ENCODE results near the gene ARL6IP5. TPM values are rescaled to one million over a fixed set of nuclear protein-coding genes. Genes with fewer than 3 reads are reported as not detected.

ARL6IP5 gene
- polyA plus RNA-seq, 3 donors, result 69.3 to 458 (median 430) TPM

DNA sequence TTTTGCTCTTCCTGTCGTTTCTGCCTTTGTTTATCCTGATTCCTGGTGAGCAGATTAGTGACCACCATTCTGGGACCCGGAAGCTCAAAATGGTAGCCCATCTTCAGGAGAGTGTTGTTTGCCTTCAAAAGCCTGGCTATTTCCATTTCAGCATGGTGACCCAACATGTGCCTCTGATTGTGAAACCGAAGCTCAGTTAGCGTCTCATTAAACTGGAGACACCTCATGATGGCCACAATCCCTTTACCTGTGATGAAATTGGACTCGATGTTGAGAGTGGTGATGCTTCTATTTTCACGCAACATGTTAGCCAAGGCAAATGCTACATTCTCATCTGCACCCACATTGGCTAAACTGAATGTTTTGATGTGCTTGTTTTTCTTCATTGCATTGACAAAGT, 34.4 kb downstream of the ARL6IP5 start:
- Histone ChIP-seq H3K4me2 (replicated peaks; ENCODE audit: extremely low read depth, low read length, poor library complexity, severe bottlenecking) (no peak overlapping the region), H3K4me3 (replicated peaks in 1 of 3; ENCODE audit: low read depth in 2 of 3, low read length in 3 of 3) (no peak overlapping the region), H3K9ac (ENCODE audit: insufficient read depth, low read length, poor library complexity, severe bottlenecking) (no peak overlapping the region), H3K36me3 (replicated peaks in 1 of 2; ENCODE audit: control insufficient read depth in 1 of 2, insufficient read depth in 2 of 2, low read length in 2 of 2) (no peaks in the 10 kb centered on the region), H4K20me1 (ENCODE audit: insufficient read depth, low read length) (no peaks in the 10 kb centered on the region), H3K27ac (ENCODE audit: low read depth in 1 of 2, low read length in 2 of 2) (no peak overlapping the region), H3K27me3 (ENCODE audit: control insufficient read depth in 2 of 2, insufficient read depth in 2 of 2, low read length in 2 of 2) (no peaks in the 10 kb centered on the region), H3K79me2 (ENCODE audit: insufficient read depth, low read length) (no peaks in the 10 kb centered on the region), H3K9me3 (replicated peaks in 1 of 2; ENCODE audit: control insufficient read depth in 1 of 2, insufficient read depth in 1 of 2, low read length in 2 of 2) (no peaks in the 10 kb centered on the region), H2AFZ (ENCODE audit: insufficient read depth, low read depth, low read length, poor library complexity, severe bottlenecking) (peak overlapping the region; percentile 25), H3K4me1 (ENCODE audit: control insufficient read depth in 1 of 2, insufficient read depth in 2 of 2, low read length in 2 of 2) (peaks cover 7% of the 10 kb centered on the region in 2 donors)
- no peak overlapping the region for H3K4me3 Mint-ChIP-seq
- no peak overlapping the region for H3K27ac Mint-ChIP-seq
- H3K27me3 Mint-ChIP-seq (ENCODE audit: low read depth in 3 of 3), result peaks cover 0 to 3% (median 1%) of the 10 kb centered on the region in 3 donors
- intact Hi-C loops (cut with micrococcal nuclease), result no loop called here
- peaks cover 13% of the 10 kb centered on the region for H3K4me1 Mint-ChIP-seq
- H3K36me3 Mint-ChIP-seq, result no peaks in the 10 kb centered on the region
- TF ChIP-seq, protein P1, sequence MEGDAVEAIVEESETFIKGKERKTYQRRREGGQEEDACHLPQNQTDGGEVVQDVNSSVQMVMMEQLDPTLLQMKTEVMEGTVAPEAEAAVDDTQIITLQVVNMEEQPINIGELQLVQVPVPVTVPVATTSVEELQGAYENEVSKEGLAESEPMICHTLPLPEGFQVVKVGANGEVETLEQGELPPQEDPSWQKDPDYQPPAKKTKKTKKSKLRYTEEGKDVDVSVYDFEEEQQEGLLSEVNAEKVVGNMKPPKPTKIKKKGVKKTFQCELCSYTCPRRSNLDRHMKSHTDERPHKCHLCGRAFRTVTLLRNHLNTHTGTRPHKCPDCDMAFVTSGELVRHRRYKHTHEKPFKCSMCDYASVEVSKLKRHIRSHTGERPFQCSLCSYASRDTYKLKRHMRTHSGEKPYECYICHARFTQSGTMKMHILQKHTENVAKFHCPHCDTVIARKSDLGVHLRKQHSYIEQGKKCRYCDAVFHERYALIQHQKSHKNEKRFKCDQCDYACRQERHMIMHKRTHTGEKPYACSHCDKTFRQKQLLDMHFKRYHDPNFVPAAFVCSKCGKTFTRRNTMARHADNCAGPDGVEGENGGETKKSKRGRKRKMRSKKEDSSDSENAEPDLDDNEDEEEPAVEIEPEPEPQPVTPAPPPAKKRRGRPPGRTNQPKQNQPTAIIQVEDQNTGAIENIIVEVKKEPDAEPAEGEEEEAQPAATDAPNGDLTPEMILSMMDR (IDR thresholded peaks at IDR 0.05), result no peak
- H3K9me3 Mint-ChIP-seq, result no peaks in the 10 kb centered on the region
- no peak for DNase-seq
- 100% methylated on average over 1 of the region's 6 CpGs for WGBS (ENCODE audit: insufficient coverage)

DNA sequence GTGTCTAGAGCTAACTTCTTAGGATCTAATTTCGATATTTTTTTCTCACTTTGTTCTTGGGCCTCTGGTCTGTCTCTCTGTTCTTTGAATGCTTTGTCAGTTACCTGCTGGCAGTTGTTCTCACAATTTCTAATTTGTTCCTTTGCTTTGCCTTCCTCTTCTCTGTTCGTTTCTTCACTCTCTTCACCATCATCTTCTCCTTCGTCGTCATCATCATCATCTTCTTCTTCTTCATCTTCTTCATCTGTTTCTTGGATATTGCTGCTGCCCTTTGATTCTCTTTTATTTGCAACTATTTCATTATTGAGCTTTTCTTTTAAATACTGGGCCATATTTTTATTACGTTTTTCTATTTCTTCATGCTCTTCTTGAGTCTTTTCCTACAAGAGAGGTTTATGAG, 34.9 kb downstream of the ARL6IP5 start:
- H3K27me3 ChIP-seq (ENCODE audit: control insufficient read depth in 2 of 2, insufficient read depth in 2 of 2, low read length in 2 of 2), result no peaks in the 10 kb centered on the region
- no peak overlapping the region for H2AFZ ChIP-seq (ENCODE audit: insufficient read depth, low read depth, low read length, poor library complexity, severe bottlenecking)
- no peak overlapping the region for H3K4me3 Mint-ChIP-seq
- no peaks in the 10 kb centered on the region for H3K9me3 ChIP-seq (replicated peaks in 1 of 2; ENCODE audit: control insufficient read depth in 1 of 2, insufficient read depth in 1 of 2, low read length in 2 of 2)
- no peaks in the 10 kb centered on the region for H4K20me1 ChIP-seq (ENCODE audit: insufficient read depth, low read length)
- H3K4me1 ChIP-seq (ENCODE audit: control insufficient read depth in 1 of 2, insufficient read depth in 2 of 2, low read length in 2 of 2), result peaks cover 7% of the 10 kb centered on the region in 2 donors
- TF ChIP-seq, protein P1 (IDR thresholded peaks at IDR 0.05), result no peak
- H3K36me3 Mint-ChIP-seq, result no peaks in the 10 kb centered on the region
- H3K36me3 ChIP-seq (replicated peaks in 1 of 2; ENCODE audit: control insufficient read depth in 1 of 2, insufficient read depth in 2 of 2, low read length in 2 of 2), result no peaks in the 10 kb centered on the region
- intact Hi-C loops (cut with micrococcal nuclease), result no loop called here
- H3K79me2 ChIP-seq (ENCODE audit: insufficient read depth, low read length), result no peaks in the 10 kb centered on the region
- H3K9ac ChIP-seq (ENCODE audit: insufficient read depth, low read length, poor library complexity, severe bottlenecking), result no peak overlapping the region
- no peaks in the 10 kb centered on the region for H3K9me3 Mint-ChIP-seq
- H3K27ac ChIP-seq (ENCODE audit: low read depth in 1 of 2, low read length in 2 of 2), result no peak overlapping the region
- peaks cover 0 to 1% (median 0%) of the 10 kb centered on the region in 3 donors for H3K27me3 Mint-ChIP-seq (ENCODE audit: low read depth in 3 of 3)
- H3K4me2 ChIP-seq (replicated peaks; ENCODE audit: extremely low read depth, low read length, poor library complexity, severe bottlenecking), result no peak overlapping the region
- no peak overlapping the region for H3K4me3 ChIP-seq (replicated peaks in 1 of 3; ENCODE audit: low read depth in 2 of 3, low read length in 3 of 3)
- no peak overlapping the region for H3K27ac Mint-ChIP-seq
- peaks cover 13% of the 10 kb centered on the region for H3K4me1 Mint-ChIP-seq
- 97% methylated on average over 4 of the region's 5 CpGs for WGBS (ENCODE audit: insufficient coverage)
- no peak for DNase-seq
